ENCODE data around the gene SLBP.
A peak's percentile ranks its signal among the peaks of the same experiment; 100 is the strongest.

Gene SLBP

GRCh38 chr4:1712216-1713002 lies at the start of gene SLBP:
Gene SLBP, minus strand, starts transcription at chr4:1712319. Its CDS starts 131 bp downstream, at chr4:1712188.
- peak within 1 kb of the TSS; percentile 97 for H3K27ac ChIP-seq (ENCODE audit: low read depth, low read length)
- peaks cover 7% of the 10 kb centered on the region; the same call in 1 of the 2 replicates for H3K36me3 ChIP-seq (ENCODE audit: insufficient read depth, low read length)
- peak within 1 kb of the TSS; percentile 100 for H3K4me3 ChIP-seq (ENCODE audit: low read depth, low read length)
- H3K4me1 ChIP-seq (ENCODE audit: control insufficient read depth, insufficient read depth, low read length, unreplicated experiment): peaks cover 33% of the 10 kb centered on the region
- no peaks in the 10 kb centered on the region for H3K27me3 ChIP-seq (ENCODE audit: insufficient read depth, low read length)
- H3K79me2 ChIP-seq (ENCODE audit: control insufficient read depth, insufficient read depth, low read length, unreplicated experiment): peaks cover 76% of the 10 kb centered on the region
- H2AFZ ChIP-seq (ENCODE audit: low read length, unreplicated experiment): peak within 1 kb of the TSS; percentile 88

- Histone ChIP-seq H3K27ac (ENCODE audit: low read depth, low read length) (no peak overlapping the region), H3K27me3 (ENCODE audit: insufficient read depth, low read length) (no peaks in the 10 kb centered on the region)
These were observed 49.1 kb upstream of the SLBP start for GRCh38 chr4:1761130-1761689.

GRCh38 chr4:1760521-1761071 lies 48.5 kb upstream of the SLBP start:
- no peak overlapping the region for H3K27ac ChIP-seq (ENCODE audit: low read depth, low read length)
- H3K4me3 ChIP-seq (ENCODE audit: low read depth, low read length): no peak overlapping the region
- peak overlapping the region; percentile 56 for H2AFZ ChIP-seq (ENCODE audit: low read length, unreplicated experiment)
- H3K27me3 ChIP-seq (ENCODE audit: insufficient read depth, low read length): no peaks in the 10 kb centered on the region
- peaks cover 3% of the 10 kb centered on the region for H3K4me1 ChIP-seq (ENCODE audit: control insufficient read depth, insufficient read depth, low read length, unreplicated experiment)
- H3K79me2 ChIP-seq (ENCODE audit: control insufficient read depth, insufficient read depth, low read length, unreplicated experiment): no peaks in the 10 kb centered on the region
- no peaks in the 10 kb centered on the region for H3K36me3 ChIP-seq (ENCODE audit: insufficient read depth, low read length)

More at GRCh38 chr4:1761130-1761689, 49.1 kb upstream of the SLBP start:
- no peaks in the 10 kb centered on the region for H3K79me2 ChIP-seq (ENCODE audit: control insufficient read depth, insufficient read depth, low read length, unreplicated experiment)
- no peak overlapping the region for H2AFZ ChIP-seq (ENCODE audit: low read length, unreplicated experiment)
- H3K36me3 ChIP-seq (ENCODE audit: insufficient read depth, low read length): no peaks in the 10 kb centered on the region
- H3K4me1 ChIP-seq (ENCODE audit: control insufficient read depth, insufficient read depth, low read length, unreplicated experiment): peaks cover 3% of the 10 kb centered on the region
- H3K4me3 ChIP-seq (ENCODE audit: low read depth, low read length): no peak overlapping the region

- no peaks in the 10 kb centered on the region for H3K79me2 ChIP-seq (ENCODE audit: control insufficient read depth, insufficient read depth, low read length, unreplicated experiment)
- H3K4me1 ChIP-seq (ENCODE audit: control insufficient read depth, insufficient read depth, low read length, unreplicated experiment): peaks cover 3% of the 10 kb centered on the region
- no peak overlapping the region for H3K4me3 ChIP-seq (ENCODE audit: low read depth, low read length)
- no peaks in the 10 kb centered on the region for H3K36me3 ChIP-seq (ENCODE audit: insufficient read depth, low read length)
- no peak overlapping the region for H3K27ac ChIP-seq (ENCODE audit: low read depth, low read length)
- H2AFZ ChIP-seq (ENCODE audit: low read length, unreplicated experiment): no peak overlapping the region
- H3K27me3 ChIP-seq (ENCODE audit: insufficient read depth, low read length): no peaks in the 10 kb centered on the region
These were observed 47.7 kb upstream of the SLBP start for GRCh38 chr4:1759818-1760223.

GRCh38 chr4:1759170-1759817 lies 47.2 kb upstream of the SLBP start:
- Histone ChIP-seq H3K27ac (ENCODE audit: low read depth, low read length) (no peak overlapping the region), H2AFZ (ENCODE audit: low read length, unreplicated experiment) (no peak overlapping the region), H3K4me1 (ENCODE audit: control insufficient read depth, insufficient read depth, low read length, unreplicated experiment) (peaks cover 3% of the 10 kb centered on the region), H3K79me2 (ENCODE audit: control insufficient read depth, insufficient read depth, low read length, unreplicated experiment) (no peaks in the 10 kb centered on the region), H3K36me3 (ENCODE audit: insufficient read depth, low read length) (no peaks in the 10 kb centered on the region), H3K4me3 (ENCODE audit: low read depth, low read length) (no peak overlapping the region), H3K27me3 (ENCODE audit: insufficient read depth, low read length) (no peaks in the 10 kb centered on the region)

- H3K27ac ChIP-seq (ENCODE audit: low read depth, low read length): no peak overlapping the region
- H3K36me3 ChIP-seq (ENCODE audit: insufficient read depth, low read length): no peaks in the 10 kb centered on the region
- no peak overlapping the region for H3K4me3 ChIP-seq (ENCODE audit: low read depth, low read length)
- H2AFZ ChIP-seq (ENCODE audit: low read length, unreplicated experiment): no peak overlapping the region
- H3K79me2 ChIP-seq (ENCODE audit: control insufficient read depth, insufficient read depth, low read length, unreplicated experiment): no peaks in the 10 kb centered on the region
- H3K4me1 ChIP-seq (ENCODE audit: control insufficient read depth, insufficient read depth, low read length, unreplicated experiment): no peaks in the 10 kb centered on the region
- H3K27me3 ChIP-seq (ENCODE audit: insufficient read depth, low read length): no peaks in the 10 kb centered on the region
These were observed 46.4 kb upstream of the SLBP start for GRCh38 chr4:1758306-1759121.

- Histone ChIP-seq H3K27me3 (ENCODE audit: insufficient read depth, low read length) (no peaks in the 10 kb centered on the region), H3K36me3 (ENCODE audit: insufficient read depth, low read length) (no peaks in the 10 kb centered on the region), H3K4me3 (ENCODE audit: low read depth, low read length) (no peak overlapping the region), H3K79me2 (ENCODE audit: control insufficient read depth, insufficient read depth, low read length, unreplicated experiment) (no peaks in the 10 kb centered on the region), H3K27ac (ENCODE audit: low read depth, low read length) (no peak overlapping the region), H2AFZ (ENCODE audit: low read length, unreplicated experiment) (no peak overlapping the region), H3K4me1 (ENCODE audit: control insufficient read depth, insufficient read depth, low read length, unreplicated experiment) (no peaks in the 10 kb centered on the region)
These were observed 45.7 kb upstream of the SLBP start for GRCh38 chr4:1757836-1758235.

GRCh38 chr4:1756893-1757779 lies 45.0 kb upstream of the SLBP start:
- Histone ChIP-seq H3K4me3 (ENCODE audit: low read depth, low read length) (no peak overlapping the region), H3K4me1 (ENCODE audit: control insufficient read depth, insufficient read depth, low read length, unreplicated experiment) (no peaks in the 10 kb centered on the region), H2AFZ (ENCODE audit: low read length, unreplicated experiment) (no peak overlapping the region), H3K79me2 (ENCODE audit: control insufficient read depth, insufficient read depth, low read length, unreplicated experiment) (no peaks in the 10 kb centered on the region), H3K27me3 (ENCODE audit: insufficient read depth, low read length) (no peaks in the 10 kb centered on the region), H3K36me3 (ENCODE audit: insufficient read depth, low read length) (no peaks in the 10 kb centered on the region), H3K27ac (ENCODE audit: low read depth, low read length) (no peak overlapping the region)

GRCh38 chr4:1756079-1756478 lies 44.0 kb upstream of the SLBP start:
- Histone ChIP-seq H2AFZ (ENCODE audit: low read length, unreplicated experiment) (no peak overlapping the region), H3K27ac (ENCODE audit: low read depth, low read length) (no peak overlapping the region), H3K36me3 (ENCODE audit: insufficient read depth, low read length) (no peaks in the 10 kb centered on the region), H3K4me3 (ENCODE audit: low read depth, low read length) (no peak overlapping the region), H3K79me2 (ENCODE audit: control insufficient read depth, insufficient read depth, low read length, unreplicated experiment) (no peaks in the 10 kb centered on the region), H3K4me1 (ENCODE audit: control insufficient read depth, insufficient read depth, low read length, unreplicated experiment) (no peaks in the 10 kb centered on the region), H3K27me3 (ENCODE audit: insufficient read depth, low read length) (no peaks in the 10 kb centered on the region)
